HepG2 (cell line): ENCODE data around the gene RBM8A. TPM values are rescaled to one million over a fixed set of nuclear protein-coding genes. Genes with fewer than 3 reads are reported as not detected.

Experiments used
- NCOA5 ChIP-seq: sonication (generic); formaldehyde crosslinking; IDR thresholded peaks from 2 replicates; pipeline ENCODE4 v1.4.0; 2020; ENCODE audit warnings: missing genetic modification reagents
- NFYC ChIP-seq: IDR thresholded peaks from 2 replicates; pipeline ENCODE4 v1.6.1; 2016; ENCODE audit warnings: missing genetic modification reagents, missing compliant biosample characterization
- PHF21A ChIP-seq: sonication (generic); formaldehyde crosslinking; IDR thresholded peaks from 2 replicates; pipeline ENCODE4 v1.5.0; 2020; ENCODE audit warnings: mild to moderate bottlenecking, missing genetic modification reagents
- RFX5 ChIP-seq: IDR thresholded peaks from 2 replicates; pipeline ENCODE4 v1.6.1; 2011; ENCODE audit warnings: low read depth, low read length, improper control_type of control experiment
- TCF7L2 ChIP-seq: IDR thresholded peaks from 2 replicates; pipeline ENCODE4 v1.6.1; 2011; ENCODE audit warnings: mild to moderate bottlenecking, low read depth, low read length, moderate library complexity
- U2AF1 ChIP-seq: fragments of 200-400 bp; formaldehyde crosslinking; optimal IDR thresholded peaks from 2 replicates; pipeline ENCODE3; 2017; ENCODE audit warnings: mild to moderate bottlenecking, low read depth, low read length
- ZFP1 ChIP-seq: IDR thresholded peaks from 2 replicates; pipeline ENCODE4 v1.6.1; 2016
- ZNF207 ChIP-seq: fragments of 450-650 bp; IDR thresholded peaks from 2 replicates; pipeline ENCODE4 v1.6.1; 2016; ENCODE audit warnings: antibody characterized with exemption, borderline replicate concordance
- ZNF260 ChIP-seq: sonication (generic); formaldehyde crosslinking; IDR thresholded peaks from 2 replicates; pipeline ENCODE4 v1.4.0; 2020; ENCODE audit warnings: missing genetic modification reagents, low read depth, mild to moderate bottlenecking, borderline replicate concordance
- ZNF343 ChIP-seq: sonication (generic); formaldehyde crosslinking; IDR thresholded peaks from 2 replicates; pipeline ENCODE4 v1.4.0; 2020; ENCODE audit warnings: mild to moderate bottlenecking, missing genetic modification reagents
- ZNF383 ChIP-seq: sonication (generic); formaldehyde crosslinking; IDR thresholded peaks from 2 replicates; pipeline ENCODE4 v1.4.0; 2020; ENCODE audit warnings: missing genetic modification reagents, mild to moderate bottlenecking, borderline replicate concordance
- ZNF557 ChIP-seq: sonication (generic); formaldehyde crosslinking; IDR thresholded peaks from 2 replicates; pipeline ENCODE4 v1.4.0; 2020; ENCODE audit warnings: missing genetic modification reagents
- ZNF619 ChIP-seq: sonication (generic); formaldehyde crosslinking; IDR thresholded peaks from 2 replicates; pipeline ENCODE4 v1.4.0; 2020; ENCODE audit warnings: mild to moderate bottlenecking, missing genetic modification reagents
- ZNF816 ChIP-seq: sonication (generic); formaldehyde crosslinking; IDR thresholded peaks from 2 replicates; pipeline ENCODE4 v1.8.0; 2022; ENCODE audit warnings: missing genetic modification reagents, mild to moderate bottlenecking, borderline replicate concordance
- polyA plus RNA-seq, 8 experiments: library from polyadenylated mRNA; depleted of rRNA in 3 of 8; stranded (reverse) in 7 of 8; unstranded in 1 of 8; fragments of >200 nt; fragmentation: Illumina TruSeq in 4 of 8; extraction: Trizol in 4 of 8; gene quantifications; 2 replicates each; pipeline versions ENCODE4 v1.2.1 to v1.2.3, GENCODE V29; 2011 to 2016; ENCODE audit warnings: low read depth in 4 of 8, missing spikeins in 1 of 8, mixed read lengths in 1 of 8; ENCODE audit not compliant: insufficient read depth in 1 of 8
- total RNA-seq, 5 experiments: library from RNA; depleted of rRNA; stranded (reverse); fragments of >200 nt; fragmentation: Illumina TruSeq; extraction: Trizol; gene quantifications; 2 replicates each; pipeline ENCODE4 v1.2.3, GENCODE V29; 2016; ENCODE audit warnings: low read depth in 1 of 5
- TF ChIP-seq, protein P1 (sequence below): sonication (generic); formaldehyde crosslinking; IDR thresholded peaks from 2 replicates; pipeline ENCODE4 v1.5.0; 2020; ENCODE audit warnings: mild to moderate bottlenecking, missing genetic modification reagents, borderline replicate concordance
- TF ChIP-seq, protein P2 (sequence below): sonication (generic); formaldehyde crosslinking; IDR thresholded peaks from 2 replicates; pipeline ENCODE4 v1.8.1; 2023; ENCODE audit warnings: mild to moderate bottlenecking, missing genetic modification reagents
- TF ChIP-seq, protein P3 (sequence below): sonication (generic); formaldehyde crosslinking; IDR thresholded peaks from 2 replicates; pipeline ENCODE4 v1.4.0; 2020; ENCODE audit warnings: missing genetic modification reagents
- TF ChIP-seq, protein P4 (sequence below): sonication (generic); formaldehyde crosslinking; IDR thresholded peaks from 2 replicates; pipeline ENCODE4 v1.4.0; 2020; ENCODE audit warnings: missing genetic modification reagents; ENCODE audit errors: not compliant biosample characterization
- TF ChIP-seq, protein P5 (sequence below): sonication (generic); formaldehyde crosslinking; IDR thresholded peaks from 2 replicates; pipeline ENCODE4 v1.4.0; 2020; ENCODE audit warnings: missing genetic modification reagents

RBM8A gene
- total and polyA plus RNA-seq, 2 of the 13 experiments (the other 11 are each of a cell fraction or from before 2014, with no cell fraction given), result 106 to 162 TPM

DNA sequence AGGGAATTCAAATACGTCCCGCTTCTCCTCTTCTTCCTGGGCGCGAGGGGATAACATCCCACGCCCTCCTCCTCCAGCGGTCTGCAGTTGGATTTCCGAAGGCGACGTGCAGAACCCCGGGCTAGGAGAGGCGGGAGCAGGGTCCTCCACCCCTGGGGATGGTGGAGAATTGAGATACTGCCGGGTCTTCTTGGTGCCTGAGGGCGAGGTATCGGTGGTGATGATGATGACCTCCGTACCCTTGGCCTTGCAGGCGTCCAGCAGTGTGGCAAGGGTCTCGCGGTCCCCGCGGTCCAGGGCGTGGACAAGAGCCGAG lies 33.8 kb upstream of the RBM8A start (continued):
- TF ChIP-seq, protein P1, sequence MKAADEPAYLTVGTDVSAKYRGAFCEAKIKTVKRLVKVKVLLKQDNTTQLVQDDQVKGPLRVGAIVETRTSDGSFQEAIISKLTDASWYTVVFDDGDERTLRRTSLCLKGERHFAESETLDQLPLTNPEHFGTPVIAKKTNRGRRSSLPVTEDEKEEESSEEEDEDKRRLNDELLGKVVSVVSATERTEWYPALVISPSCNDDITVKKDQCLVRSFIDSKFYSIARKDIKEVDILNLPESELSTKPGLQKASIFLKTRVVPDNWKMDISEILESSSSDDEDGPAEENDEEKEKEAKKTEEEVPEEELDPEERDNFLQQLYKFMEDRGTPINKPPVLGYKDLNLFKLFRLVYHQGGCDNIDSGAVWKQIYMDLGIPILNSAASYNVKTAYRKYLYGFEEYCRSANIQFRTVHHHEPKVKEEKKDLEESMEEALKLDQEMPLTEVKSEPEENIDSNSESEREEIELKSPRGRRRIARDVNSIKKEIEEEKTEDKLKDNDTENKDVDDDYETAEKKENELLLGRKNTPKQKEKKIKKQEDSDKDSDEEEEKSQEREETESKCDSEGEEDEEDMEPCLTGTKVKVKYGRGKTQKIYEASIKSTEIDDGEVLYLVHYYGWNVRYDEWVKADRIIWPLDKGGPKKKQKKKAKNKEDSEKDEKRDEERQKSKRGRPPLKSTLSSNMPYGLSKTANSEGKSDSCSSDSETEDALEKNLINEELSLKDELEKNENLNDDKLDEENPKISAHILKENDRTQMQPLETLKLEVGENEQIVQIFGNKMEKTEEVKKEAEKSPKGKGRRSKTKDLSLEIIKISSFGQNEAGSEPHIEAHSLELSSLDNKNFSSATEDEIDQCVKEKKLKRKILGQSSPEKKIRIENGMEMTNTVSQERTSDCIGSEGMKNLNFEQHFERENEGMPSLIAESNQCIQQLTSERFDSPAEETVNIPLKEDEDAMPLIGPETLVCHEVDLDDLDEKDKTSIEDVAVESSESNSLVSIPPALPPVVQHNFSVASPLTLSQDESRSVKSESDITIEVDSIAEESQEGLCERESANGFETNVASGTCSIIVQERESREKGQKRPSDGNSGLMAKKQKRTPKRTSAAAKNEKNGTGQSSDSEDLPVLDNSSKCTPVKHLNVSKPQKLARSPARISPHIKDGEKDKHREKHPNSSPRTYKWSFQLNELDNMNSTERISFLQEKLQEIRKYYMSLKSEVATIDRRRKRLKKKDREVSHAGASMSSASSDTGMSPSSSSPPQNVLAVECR, result no peak
- TF ChIP-seq, protein P2, sequence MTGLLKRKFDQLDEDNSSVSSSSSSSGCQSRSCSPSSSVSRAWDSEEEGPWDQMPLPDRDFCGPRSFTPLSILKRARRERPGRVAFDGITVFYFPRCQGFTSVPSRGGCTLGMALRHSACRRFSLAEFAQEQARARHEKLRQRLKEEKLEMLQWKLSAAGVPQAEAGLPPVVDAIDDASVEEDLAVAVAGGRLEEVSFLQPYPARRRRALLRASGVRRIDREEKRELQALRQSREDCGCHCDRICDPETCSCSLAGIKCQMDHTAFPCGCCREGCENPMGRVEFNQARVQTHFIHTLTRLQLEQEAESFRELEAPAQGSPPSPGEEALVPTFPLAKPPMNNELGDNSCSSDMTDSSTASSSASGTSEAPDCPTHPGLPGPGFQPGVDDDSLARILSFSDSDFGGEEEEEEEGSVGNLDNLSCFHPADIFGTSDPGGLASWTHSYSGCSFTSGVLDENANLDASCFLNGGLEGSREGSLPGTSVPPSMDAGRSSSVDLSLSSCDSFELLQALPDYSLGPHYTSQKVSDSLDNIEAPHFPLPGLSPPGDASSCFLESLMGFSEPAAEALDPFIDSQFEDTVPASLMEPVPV, result no peak
- TF ChIP-seq ZNF619 (CRISPR knock-in tag), result no peak
- TF ChIP-seq, protein P3, sequence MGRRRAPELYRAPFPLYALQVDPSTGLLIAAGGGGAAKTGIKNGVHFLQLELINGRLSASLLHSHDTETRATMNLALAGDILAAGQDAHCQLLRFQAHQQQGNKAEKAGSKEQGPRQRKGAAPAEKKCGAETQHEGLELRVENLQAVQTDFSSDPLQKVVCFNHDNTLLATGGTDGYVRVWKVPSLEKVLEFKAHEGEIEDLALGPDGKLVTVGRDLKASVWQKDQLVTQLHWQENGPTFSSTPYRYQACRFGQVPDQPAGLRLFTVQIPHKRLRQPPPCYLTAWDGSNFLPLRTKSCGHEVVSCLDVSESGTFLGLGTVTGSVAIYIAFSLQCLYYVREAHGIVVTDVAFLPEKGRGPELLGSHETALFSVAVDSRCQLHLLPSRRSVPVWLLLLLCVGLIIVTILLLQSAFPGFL (CRISPR knock-in tag), result no peak
- TF ChIP-seq, protein P4, sequence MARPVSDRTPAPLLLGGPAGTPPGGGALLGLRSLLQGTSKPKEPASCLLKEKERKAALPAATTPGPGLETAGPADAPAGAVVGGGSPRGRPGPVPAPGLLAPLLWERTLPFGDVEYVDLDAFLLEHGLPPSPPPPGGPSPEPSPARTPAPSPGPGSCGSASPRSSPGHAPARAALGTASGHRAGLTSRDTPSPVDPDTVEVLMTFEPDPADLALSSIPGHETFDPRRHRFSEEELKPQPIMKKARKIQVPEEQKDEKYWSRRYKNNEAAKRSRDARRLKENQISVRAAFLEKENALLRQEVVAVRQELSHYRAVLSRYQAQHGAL (CRISPR knock-in tag), result no peak
- TF ChIP-seq ZNF260, result no peak
- TF ChIP-seq ZNF207, result no peak
- TF ChIP-seq ZNF343 (CRISPR knock-in tag), result peak; percentile 64; the same call in 1 of the 2 replicates
- TF ChIP-seq, protein P5, sequence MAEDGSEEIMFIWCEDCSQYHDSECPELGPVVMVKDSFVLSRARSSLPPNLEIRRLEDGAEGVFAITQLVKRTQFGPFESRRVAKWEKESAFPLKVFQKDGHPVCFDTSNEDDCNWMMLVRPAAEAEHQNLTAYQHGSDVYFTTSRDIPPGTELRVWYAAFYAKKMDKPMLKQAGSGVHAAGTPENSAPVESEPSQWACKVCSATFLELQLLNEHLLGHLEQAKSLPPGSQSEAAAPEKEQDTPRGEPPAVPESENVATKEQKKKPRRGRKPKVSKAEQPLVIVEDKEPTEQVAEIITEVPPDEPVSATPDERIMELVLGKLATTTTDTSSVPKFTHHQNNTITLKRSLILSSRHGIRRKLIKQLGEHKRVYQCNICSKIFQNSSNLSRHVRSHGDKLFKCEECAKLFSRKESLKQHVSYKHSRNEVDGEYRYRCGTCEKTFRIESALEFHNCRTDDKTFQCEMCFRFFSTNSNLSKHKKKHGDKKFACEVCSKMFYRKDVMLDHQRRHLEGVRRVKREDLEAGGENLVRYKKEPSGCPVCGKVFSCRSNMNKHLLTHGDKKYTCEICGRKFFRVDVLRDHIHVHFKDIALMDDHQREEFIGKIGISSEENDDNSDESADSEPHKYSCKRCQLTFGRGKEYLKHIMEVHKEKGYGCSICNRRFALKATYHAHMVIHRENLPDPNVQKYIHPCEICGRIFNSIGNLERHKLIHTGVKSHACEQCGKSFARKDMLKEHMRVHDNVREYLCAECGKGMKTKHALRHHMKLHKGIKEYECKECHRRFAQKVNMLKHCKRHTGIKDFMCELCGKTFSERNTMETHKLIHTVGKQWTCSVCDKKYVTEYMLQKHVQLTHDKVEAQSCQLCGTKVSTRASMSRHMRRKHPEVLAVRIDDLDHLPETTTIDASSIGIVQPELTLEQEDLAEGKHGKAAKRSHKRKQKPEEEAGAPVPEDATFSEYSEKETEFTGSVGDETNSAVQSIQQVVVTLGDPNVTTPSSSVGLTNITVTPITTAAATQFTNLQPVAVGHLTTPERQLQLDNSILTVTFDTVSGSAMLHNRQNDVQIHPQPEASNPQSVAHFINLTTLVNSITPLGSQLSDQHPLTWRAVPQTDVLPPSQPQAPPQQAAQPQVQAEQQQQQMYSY (CRISPR knock-in tag), result no peak
- no peak for TF ChIP-seq ZNF383 (CRISPR knock-in tag)
- no peak for TF ChIP-seq PHF21A (CRISPR knock-in tag)
- TF ChIP-seq ZNF816 (CRISPR knock-in tag), result no peak
- no peak for TF ChIP-seq TCF7L2
- no peak for TF ChIP-seq U2AF1
- no peak for TF ChIP-seq ZFP1 (CRISPR knock-in tag)
- TF ChIP-seq ZNF557 (CRISPR knock-in tag), result no peak
- no peak for TF ChIP-seq RFX5
- TF ChIP-seq NFYC (CRISPR knock-in tag), result no peak
- no peak for TF ChIP-seq NCOA5
